Mucosa of descending colon (tissue), 3 donors: Measurements from ENCODE around the gene CRIM1. TPM values are rescaled to one million over a fixed set of nuclear protein-coding genes. Genes with fewer than 3 reads are reported as not detected.

Experiments used
- ATAC-seq: fragments of 200-7000 bp; cut with Tn5 transposase; one replicate; pipeline ENCODE4 v1.9.1; 2020; ENCODE audit warnings: mild to moderate bottlenecking, moderate library complexity
- DNase-seq, 3 donors: peaks; one replicate each; pipeline ENCODE4 v3.0.0-alpha.2; 2020
- H3K36me3 ChIP-seq: fragments of 200-600 bp; one replicate; pipeline ENCODE4 v1.8.0; 2021; ENCODE audit warnings: low read depth, mild to moderate bottlenecking
- H3K4me1 ChIP-seq: fragments of 200-600 bp; one replicate; pipeline ENCODE4 v1.8.0; 2021; ENCODE audit warnings: low read depth, mild to moderate bottlenecking
- H3K4me3 ChIP-seq: fragments of 200-600 bp; one replicate; pipeline ENCODE4 v1.8.0; 2021; ENCODE audit warnings: mild to moderate bottlenecking
- H3K9me3 ChIP-seq: fragments of 200-600 bp; one replicate; pipeline ENCODE4 v1.8.0; 2021; ENCODE audit warnings: mild to moderate bottlenecking
- intact Hi-C, 2 donors: fragments of 100-400 bp; cut with DNase I in 1 of 2; cut with micrococcal nuclease in 1 of 2; formaldehyde crosslinking; loops; one replicate each; pipeline versions ENCODE4 v1.11.0 to v1.11.1; 2022; cut with DNase I, micrococcal nuclease
- total RNA-seq, 3 donors: library from RNA; stranded (reverse); fragmentation: NEBNext Ultra II Directional in 2 of 3; extraction: Animal tissue kit (Norgen Biotek cat#: 25700) in 2 of 3; gene quantifications; one replicate each; pipeline versions ENCODE4 v1.2.1 to v1.2.4, GENCODE V29; 2021 to 2023
- TF ChIP-seq, protein P1 (sequence below): fragments of 200-600 bp; IDR thresholded peaks from one replicate; pipeline ENCODE4 v1.8.0; 2022; ENCODE audit warnings: antibody characterized with exemption, mild to moderate bottlenecking
- donor health status: DM: no; HTN: no; CAD: no; lungs with moderate emphysema.
- donor health status: DM: no; HTN: no; CAD: no.
- donor health status: DM: no; HTN: yes; CAD: no.

The CRIM1 gene
- total RNA-seq, 3 donors from 2014 or later, result 66.9 to 104 (median 85.8) TPM

DNA sequence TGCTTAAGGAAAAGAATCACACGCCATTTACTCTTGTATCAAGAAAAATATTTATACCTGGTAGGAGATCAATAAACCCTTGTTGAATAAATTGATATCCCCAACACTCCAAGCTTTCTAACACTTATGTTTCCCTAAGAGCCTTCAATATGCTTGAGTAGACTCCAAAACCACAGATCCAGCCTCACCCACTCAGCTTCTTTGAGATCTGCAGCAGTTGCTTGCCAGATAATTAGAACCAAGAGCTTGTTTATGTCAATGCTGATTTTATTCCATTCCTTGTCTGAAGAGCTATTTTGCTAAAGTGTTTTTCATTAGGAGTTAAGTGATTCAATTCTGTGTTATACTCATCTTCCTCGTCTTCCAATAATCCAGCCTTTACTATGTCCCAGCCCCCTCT lies 26.3 kb upstream of the CRIM1 start:
- TF ChIP-seq, protein P1, sequence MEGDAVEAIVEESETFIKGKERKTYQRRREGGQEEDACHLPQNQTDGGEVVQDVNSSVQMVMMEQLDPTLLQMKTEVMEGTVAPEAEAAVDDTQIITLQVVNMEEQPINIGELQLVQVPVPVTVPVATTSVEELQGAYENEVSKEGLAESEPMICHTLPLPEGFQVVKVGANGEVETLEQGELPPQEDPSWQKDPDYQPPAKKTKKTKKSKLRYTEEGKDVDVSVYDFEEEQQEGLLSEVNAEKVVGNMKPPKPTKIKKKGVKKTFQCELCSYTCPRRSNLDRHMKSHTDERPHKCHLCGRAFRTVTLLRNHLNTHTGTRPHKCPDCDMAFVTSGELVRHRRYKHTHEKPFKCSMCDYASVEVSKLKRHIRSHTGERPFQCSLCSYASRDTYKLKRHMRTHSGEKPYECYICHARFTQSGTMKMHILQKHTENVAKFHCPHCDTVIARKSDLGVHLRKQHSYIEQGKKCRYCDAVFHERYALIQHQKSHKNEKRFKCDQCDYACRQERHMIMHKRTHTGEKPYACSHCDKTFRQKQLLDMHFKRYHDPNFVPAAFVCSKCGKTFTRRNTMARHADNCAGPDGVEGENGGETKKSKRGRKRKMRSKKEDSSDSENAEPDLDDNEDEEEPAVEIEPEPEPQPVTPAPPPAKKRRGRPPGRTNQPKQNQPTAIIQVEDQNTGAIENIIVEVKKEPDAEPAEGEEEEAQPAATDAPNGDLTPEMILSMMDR, result no peak
- Histone ChIP-seq H3K9me3 (no peaks in the 10 kb centered on the region), H3K4me1 (no peaks in the 10 kb centered on the region), H3K36me3 (no peaks in the 10 kb centered on the region), H3K4me3 (no peak overlapping the region)
- DNase-seq (no peak), ATAC-seq (no peak)
- intact Hi-C loops, result no loop called here

DNA sequence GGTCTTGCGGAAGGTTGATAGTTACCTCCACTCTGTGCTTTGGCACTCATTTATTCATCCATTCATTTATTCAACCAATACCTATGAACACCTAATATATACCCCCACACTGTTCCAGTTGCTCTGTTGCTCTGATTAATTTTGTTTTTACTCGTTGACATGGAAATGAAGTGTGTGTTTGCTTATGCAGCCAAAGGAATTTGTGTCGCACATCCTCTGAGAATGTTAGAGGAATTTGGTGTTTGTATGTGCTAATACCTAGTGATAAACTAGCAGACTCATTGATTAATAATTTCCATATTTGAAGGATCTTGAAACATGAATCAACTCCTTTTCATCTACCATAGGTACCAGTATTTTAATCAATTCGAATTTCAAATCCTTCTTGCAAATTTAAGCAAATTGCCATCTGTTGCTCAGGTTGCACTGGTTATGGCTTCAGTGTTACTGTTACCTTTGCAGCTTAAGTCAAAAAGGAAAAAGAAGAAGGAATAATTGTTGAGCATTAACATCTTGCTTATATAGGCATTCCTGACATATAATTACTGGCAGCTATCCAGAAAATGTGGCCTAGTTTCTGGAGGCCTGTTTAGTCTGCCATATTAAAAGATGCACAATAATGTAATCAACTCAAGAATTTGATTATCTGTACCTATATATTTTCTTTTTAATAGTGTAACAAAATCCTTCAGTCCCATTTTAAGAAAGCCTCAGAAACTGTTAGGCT lies 25.7 kb upstream of the CRIM1 start:
- no peaks in the 10 kb centered on the region for H3K36me3 ChIP-seq
- H3K4me1 ChIP-seq, result no peaks in the 10 kb centered on the region
- ATAC-seq (no peak), DNase-seq (no peak)
- H3K4me3 ChIP-seq, result no peak overlapping the region
- TF ChIP-seq, protein P1, result no peak
- intact Hi-C loops, result no loop called here
- H3K9me3 ChIP-seq, result no peaks in the 10 kb centered on the region

DNA sequence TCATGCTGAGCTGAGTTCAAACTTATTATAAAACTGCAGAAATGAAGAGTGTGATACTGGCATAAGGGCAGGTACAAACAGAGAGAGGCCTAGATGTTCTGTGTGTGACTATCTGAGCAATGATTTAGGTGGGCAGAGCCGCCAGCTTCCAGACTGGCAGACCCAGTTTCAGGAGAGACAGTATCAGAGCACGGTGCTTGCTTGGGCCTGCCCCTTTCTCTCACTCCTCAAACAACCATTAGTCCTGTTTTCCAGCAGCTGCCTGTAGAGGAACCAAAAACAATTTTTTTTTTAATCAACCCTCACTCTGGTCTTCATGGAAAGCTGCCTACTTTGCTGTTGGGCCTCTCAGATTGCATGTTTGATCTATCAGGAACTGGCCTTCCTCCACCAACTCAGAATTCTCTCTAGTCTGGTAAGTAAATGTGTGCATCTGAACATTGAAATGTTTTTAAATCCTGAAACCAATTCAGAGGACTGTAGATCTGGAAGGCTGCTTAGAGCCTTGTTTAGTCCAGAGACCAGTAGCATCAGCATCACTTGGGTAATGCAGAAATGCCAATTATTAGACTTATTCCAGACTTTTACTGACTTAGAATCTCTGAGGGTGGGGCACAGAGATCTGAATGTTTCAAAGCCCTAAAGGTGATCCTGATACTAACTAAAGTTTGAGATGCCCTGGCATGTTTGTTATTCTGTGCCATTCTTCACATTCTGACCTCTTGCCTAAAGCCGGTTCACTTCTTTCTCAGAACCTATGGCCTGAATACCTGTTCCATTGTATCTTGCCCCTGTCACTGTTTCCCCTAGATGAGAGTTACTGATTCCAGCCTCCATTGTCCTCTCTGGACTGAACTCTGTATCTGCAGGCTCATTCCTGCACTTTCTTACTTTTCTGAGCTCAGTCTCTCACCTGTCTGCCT lies 24.8 kb upstream of the CRIM1 start:
- no peak overlapping the region for H3K4me3 ChIP-seq
- TF ChIP-seq, protein P1, result no peak
- no peaks in the 10 kb centered on the region for H3K4me1 ChIP-seq
- no peaks in the 10 kb centered on the region for H3K36me3 ChIP-seq
- no peak for DNase-seq
- intact Hi-C loops, result no loop called here
- no peaks in the 10 kb centered on the region for H3K9me3 ChIP-seq
- no peak for ATAC-seq

DNA sequence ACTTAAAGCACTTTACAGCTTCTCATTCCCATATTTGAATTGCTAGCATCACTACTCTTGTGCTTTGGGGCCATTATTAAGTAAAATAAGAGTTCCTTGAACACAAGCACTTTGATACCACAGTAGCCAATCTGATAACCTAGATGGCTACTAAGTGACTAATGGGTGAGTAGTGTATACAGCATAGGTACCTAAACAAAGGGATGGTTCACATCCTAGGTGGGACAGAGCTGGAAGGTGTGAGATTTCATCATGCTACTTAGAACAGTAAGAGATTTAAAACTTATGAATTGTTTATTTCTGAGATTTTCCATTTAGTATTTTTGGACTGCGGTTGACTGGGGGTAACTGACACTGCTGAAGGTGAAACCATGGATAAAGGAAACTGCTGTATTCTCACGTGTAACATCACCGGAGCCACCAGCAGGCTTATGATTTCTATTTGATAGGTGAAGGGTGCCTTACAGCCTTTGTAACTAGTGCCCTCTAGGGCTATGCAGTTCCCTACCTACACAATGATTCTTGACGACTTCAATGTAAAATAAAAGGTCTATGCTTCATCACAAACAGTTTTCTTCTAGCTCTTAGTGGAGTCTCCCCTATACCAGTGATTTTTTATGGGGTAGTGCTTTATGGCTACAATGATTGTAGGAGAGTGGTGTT lies 22.1 kb upstream of the CRIM1 start:
- no peak for DNase-seq
- H3K36me3 ChIP-seq, result no peaks in the 10 kb centered on the region
- H3K9me3 ChIP-seq, result no peaks in the 10 kb centered on the region
- ATAC-seq, result no peak
- intact Hi-C loops, result no loop called here
- TF ChIP-seq, protein P1, result no peak
- no peaks in the 10 kb centered on the region for H3K4me1 ChIP-seq
- no peak overlapping the region for H3K4me3 ChIP-seq

DNA sequence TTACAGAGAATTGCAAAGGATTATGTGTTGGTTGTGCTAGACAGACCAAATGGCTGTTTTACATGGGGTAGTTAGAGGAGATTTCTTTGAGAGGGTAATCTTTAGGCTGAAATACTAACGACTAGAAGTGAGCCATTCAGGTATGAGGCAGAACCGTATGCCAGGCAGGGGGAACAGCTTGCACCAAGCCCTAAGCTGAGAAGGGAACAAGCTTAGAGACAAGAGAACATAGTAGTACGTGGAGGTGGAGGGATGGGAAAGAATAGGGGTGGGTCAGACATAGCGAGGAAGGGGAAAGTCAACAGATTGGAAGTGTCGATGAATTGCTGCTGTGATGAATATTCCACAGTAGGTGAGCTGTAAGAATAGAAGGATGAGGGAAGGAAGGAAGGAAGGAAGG lies 20.0 kb upstream of the CRIM1 start:
- no peak for ATAC-seq

More for the DNA sequence above, 20.0 kb upstream of the CRIM1 start:
- Histone ChIP-seq H3K4me3 (no peak overlapping the region), H3K9me3 (no peaks in the 10 kb centered on the region), H3K4me1 (no peaks in the 10 kb centered on the region), H3K36me3 (no peaks in the 10 kb centered on the region)
- TF ChIP-seq, protein P1, result no peak
- intact Hi-C loops, result no loop called here
- no peak for DNase-seq
